GM21360 (cell line): ENCODE data around the gene GRAP2.
"Not testable (repeated sequence)": the region's sequence is repeated elsewhere in the genome, so short reads cannot be mapped to it uniquely, and the experiment has no call there.

ENCODE experiments used
- ATAC-seq: cut with Tn5 transposase; IDR thresholded peaks from one replicate; pipeline ENCODE4 v1.9.1; 2021; ENCODE audit warnings: mild to moderate bottlenecking, moderate library complexity; ENCODE audit not compliant: unreplicated experiment

Gene GRAP2

GRCh38 chr22:39942439-39943230 lies 41.8 kb downstream of the GRAP2 start:
- ATAC-seq = no peak

- no peak for ATAC-seq
Observed at GRCh38 chr22:39943337-39943736, 42.5 kb downstream of the GRAP2 start.

- ATAC-seq = no peak
Observed at GRCh38 chr22:39943953-39944872, 43.3 kb downstream of the GRAP2 start.

GRCh38 chr22:39946126-39946502 lies 45.2 kb downstream of the GRAP2 start:
- ATAC-seq = no peak

GRCh38 chr22:39946503-39947219 lies 45.8 kb downstream of the GRAP2 start:
- ATAC-seq = no peak

GRCh38 chr22:39947220-39948216 lies 46.6 kb downstream of the GRAP2 start:
- no peak for ATAC-seq

GRCh38 chr22:39949964-39950737 lies 49.3 kb downstream of the GRAP2 start:
- no peak for ATAC-seq

GRCh38 chr22:39951603-39952293 lies 50.9 kb downstream of the GRAP2 start:
- ATAC-seq = not testable (repeated sequence)

GRCh38 chr22:39952347-39952746 lies 51.5 kb downstream of the GRAP2 start:
- ATAC-seq = no peak

- no peak for ATAC-seq
Observed at GRCh38 chr22:39953101-39953500, 52.2 kb downstream of the GRAP2 start.

GRCh38 chr22:39954584-39955055 lies 53.7 kb downstream of the GRAP2 start:
- no peak for ATAC-seq

GRCh38 chr22:39955675-39956074 lies 54.8 kb downstream of the GRAP2 start:
- no peak for ATAC-seq

GRCh38 chr22:39956932-39957664 lies 56.2 kb downstream of the GRAP2 start:
- no peak for ATAC-seq

- no peak for ATAC-seq
Observed at GRCh38 chr22:39958009-39958711, 57.3 kb downstream of the GRAP2 start.

GRCh38 chr22:39958949-39959639 lies 58.2 kb downstream of the GRAP2 start:
- ATAC-seq = no peak

GRCh38 chr22:39959640-39960447 lies 59.0 kb downstream of the GRAP2 start, which contains the start of gene TMA7B:
TMA7B (plus strand) TSS chr22:39960397; CDS start chr22:39964375, 3,978 bp downstream.
- no peak for ATAC-seq
